Ecto neural progenitor cell (in vitro differentiated cells): ENCODE results near the gene ALLC.

Experiments used
- DNase-seq: peaks from one replicate; pipeline ENCODE4 v3.0.0-alpha.2; 2018; ENCODE audit warnings: low spot score

The ALLC gene

GRCh38 chr2:3751251-3751650 lies 93.3 kb downstream of the ALLC start:
- DNase-seq = no peak

- DNase-seq = no peak
Measured at GRCh38 chr2:3751806-3752205, 93.8 kb downstream of the ALLC start.
